Measurements from ENCODE around the gene DHRS2. TPM values are rescaled to one million over a fixed set of nuclear protein-coding genes. Genes with fewer than 3 reads are reported as not detected.
A peak's percentile ranks its signal among the peaks of the same experiment; 100 is the strongest.

The DHRS2 gene
- total and polyA plus RNA-seq, 2 of the 13 experiments (the other 11 are each of a cell fraction or from before 2014, with no cell fraction given), result 1,621 to 3,021 TPM

DNA sequence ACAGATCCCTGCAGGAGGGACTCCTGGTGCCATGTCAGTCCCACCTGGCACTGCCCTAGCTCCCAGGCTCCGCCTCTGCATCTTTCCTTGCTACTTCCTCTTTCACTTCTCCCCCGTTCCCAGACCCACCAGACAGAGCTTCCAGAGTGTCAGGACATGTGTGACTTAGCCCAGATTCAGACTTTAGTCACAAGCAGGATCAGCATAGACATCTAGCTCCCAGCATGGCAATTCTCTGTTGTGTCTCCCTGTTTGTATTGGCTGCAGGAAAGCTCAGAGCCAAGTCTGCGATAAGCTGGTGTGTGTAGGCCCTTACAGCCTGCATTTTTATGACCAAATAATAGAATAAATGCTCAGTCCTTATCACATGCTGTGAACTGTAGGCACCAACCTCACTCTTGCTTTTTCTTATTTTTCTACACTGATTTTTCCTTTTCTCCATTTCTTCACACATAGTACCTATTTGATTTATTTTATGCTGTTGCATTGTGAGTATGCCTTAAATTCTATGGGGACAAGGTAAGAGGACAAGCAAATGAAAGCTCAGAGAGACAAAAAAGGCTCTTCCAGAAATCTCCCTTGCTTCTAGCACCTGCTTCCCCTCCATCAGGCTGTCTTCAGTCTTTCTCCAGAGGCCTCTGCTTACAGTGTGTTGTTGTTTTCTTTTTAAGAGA lies 5.9 kb downstream of the DHRS2 start (continued):
- TF ChIP-seq MBD4 (IDR thresholded peaks at IDR 0.05; ENCODE audit: borderline replicate concordance, low read length), result no peak
- TF ChIP-seq ELF4 (CRISPR knock-in tag; IDR thresholded peaks at IDR 0.05; ENCODE audit: borderline replicate concordance), result no peak
- no peak for TF ChIP-seq ZNF205 (CRISPR knock-in tag; IDR thresholded peaks at IDR 0.05)
- TF ChIP-seq ZSCAN25 (CRISPR knock-in tag; IDR thresholded peaks at IDR 0.05), result no peak
- TF ChIP-seq, protein P1, sequence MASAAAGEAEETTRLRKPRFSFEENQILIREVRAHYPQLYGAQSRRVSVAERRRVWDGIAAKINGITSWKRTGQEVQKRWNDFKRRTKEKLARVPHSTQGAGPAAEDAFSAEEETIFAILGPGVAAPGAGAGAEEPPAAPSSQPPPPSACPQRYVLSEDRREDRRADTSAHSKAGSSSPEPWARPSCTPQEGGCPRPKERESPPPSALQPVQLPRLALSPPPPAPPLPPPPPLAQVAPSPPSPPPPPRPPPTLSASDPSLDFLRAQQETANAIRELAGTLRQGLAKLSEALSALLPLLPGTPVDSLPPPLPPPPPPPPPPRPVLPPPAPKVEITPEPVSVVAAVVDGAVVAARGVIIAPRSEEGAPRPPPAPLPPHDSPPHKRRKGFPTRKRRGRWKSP (CRISPR knock-in tag; IDR thresholded peaks at IDR 0.05), result no peak
- TF ChIP-seq, protein P2, sequence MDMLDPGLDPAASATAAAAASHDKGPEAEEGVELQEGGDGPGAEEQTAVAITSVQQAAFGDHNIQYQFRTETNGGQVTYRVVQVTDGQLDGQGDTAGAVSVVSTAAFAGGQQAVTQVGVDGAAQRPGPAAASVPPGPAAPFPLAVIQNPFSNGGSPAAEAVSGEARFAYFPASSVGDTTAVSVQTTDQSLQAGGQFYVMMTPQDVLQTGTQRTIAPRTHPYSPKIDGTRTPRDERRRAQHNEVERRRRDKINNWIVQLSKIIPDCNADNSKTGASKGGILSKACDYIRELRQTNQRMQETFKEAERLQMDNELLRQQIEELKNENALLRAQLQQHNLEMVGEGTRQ (IDR thresholded peaks at IDR 0.05; ENCODE audit: low read depth, low read length), result 0 out of 2 replicates have a peak, but pooled peaks have one; percentile 17
- TF ChIP-seq, protein P2 (CRISPR knock-in tag; IDR thresholded peaks at IDR 0.05; ENCODE audit: borderline replicate concordance), result no peak
- TF ChIP-seq ERF (CRISPR knock-in tag; IDR thresholded peaks at IDR 0.05), result no peak
- TF ChIP-seq ZC3H4 (CRISPR knock-in tag; IDR thresholded peaks at IDR 0.05; ENCODE audit: borderline replicate concordance), result peak; percentile 98
- TF ChIP-seq KDM3A (CRISPR knock-in tag; IDR thresholded peaks at IDR 0.05; ENCODE audit: low read depth), result no peak
- no peak for TF ChIP-seq ZNF883 (CRISPR knock-in tag; IDR thresholded peaks at IDR 0.05; ENCODE audit: not compliant biosample characterization)
- TF ChIP-seq, protein P3, sequence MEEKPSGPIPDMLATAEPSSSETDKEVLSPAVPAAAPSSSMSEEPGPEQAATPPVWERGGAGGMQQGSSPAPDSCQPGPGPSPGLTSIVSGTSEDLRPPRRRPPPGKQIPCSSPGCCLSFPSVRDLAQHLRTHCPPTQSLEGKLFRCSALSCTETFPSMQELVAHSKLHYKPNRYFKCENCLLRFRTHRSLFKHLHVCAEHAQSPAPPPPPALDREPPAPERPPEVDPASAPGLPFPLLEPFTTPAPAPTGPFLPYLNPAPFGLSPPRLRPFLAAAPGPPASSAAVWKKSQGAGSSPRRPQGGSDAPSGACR (CRISPR knock-in tag; IDR thresholded peaks at IDR 0.05), result 0 out of 2 replicates have a peak, but pooled peaks have one; percentile 9
- no peak; the same call in 1 of the 2 replicates for TF ChIP-seq MED13 (CRISPR knock-in tag; IDR thresholded peaks at IDR 0.05)
- no peak for TF ChIP-seq ZNF484 (CRISPR knock-in tag; IDR thresholded peaks at IDR 0.05; ENCODE audit: borderline replicate concordance, low read depth)
- TF ChIP-seq, protein P4, sequence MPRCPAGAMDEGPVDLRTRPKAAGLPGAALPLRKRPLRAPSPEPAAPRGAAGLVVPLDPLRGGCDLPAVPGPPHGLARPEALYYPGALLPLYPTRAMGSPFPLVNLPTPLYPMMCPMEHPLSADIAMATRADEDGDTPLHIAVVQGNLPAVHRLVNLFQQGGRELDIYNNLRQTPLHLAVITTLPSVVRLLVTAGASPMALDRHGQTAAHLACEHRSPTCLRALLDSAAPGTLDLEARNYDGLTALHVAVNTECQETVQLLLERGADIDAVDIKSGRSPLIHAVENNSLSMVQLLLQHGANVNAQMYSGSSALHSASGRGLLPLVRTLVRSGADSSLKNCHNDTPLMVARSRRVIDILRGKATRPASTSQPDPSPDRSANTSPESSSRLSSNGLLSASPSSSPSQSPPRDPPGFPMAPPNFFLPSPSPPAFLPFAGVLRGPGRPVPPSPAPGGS (CRISPR knock-in tag; IDR thresholded peaks at IDR 0.05), result no peak
- no peak for TF ChIP-seq REXO4 (CRISPR knock-in tag; IDR thresholded peaks at IDR 0.05; ENCODE audit: borderline replicate concordance)
- TF ChIP-seq, protein P5, sequence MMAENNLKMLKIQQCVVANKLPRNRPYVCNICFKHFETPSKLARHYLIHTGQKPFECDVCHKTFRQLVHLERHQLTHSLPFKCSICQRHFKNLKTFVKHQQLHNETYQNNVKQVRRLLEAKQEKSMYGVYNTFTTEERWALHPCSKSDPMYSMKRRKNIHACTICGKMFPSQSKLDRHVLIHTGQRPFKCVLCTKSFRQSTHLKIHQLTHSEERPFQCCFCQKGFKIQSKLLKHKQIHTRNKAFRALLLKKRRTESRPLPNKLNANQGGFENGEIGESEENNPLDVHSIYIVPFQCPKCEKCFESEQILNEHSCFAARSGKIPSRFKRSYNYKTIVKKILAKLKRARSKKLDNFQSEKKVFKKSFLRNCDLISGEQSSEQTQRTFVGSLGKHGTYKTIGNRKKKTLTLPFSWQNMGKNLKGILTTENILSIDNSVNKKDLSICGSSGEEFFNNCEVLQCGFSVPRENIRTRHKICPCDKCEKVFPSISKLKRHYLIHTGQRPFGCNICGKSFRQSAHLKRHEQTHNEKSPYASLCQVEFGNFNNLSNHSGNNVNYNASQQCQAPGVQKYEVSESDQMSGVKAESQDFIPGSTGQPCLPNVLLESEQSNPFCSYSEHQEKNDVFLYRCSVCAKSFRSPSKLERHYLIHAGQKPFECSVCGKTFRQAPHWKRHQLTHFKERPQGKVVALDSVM (CRISPR knock-in tag; IDR thresholded peaks at IDR 0.05), result no peak
- TF ChIP-seq TCF7 (IDR thresholded peaks at IDR 0.05; ENCODE audit: low read depth), result no peak
- TF ChIP-seq ZNF468 (CRISPR knock-in tag; IDR thresholded peaks at IDR 0.05), result no peak
- TF ChIP-seq, protein P6, sequence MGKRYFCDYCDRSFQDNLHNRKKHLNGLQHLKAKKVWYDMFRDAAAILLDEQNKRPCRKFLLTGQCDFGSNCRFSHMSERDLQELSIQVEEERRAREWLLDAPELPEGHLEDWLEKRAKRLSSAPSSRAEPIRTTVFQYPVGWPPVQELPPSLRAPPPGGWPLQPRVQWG (CRISPR knock-in tag; IDR thresholded peaks at IDR 0.05; ENCODE audit: borderline replicate concordance, low read depth), result no peak
- TF ChIP-seq ZNF33B (CRISPR knock-in tag; IDR thresholded peaks at IDR 0.05), result no peak
- no peak for TF ChIP-seq ZKSCAN5 (CRISPR knock-in tag; IDR thresholded peaks at IDR 0.05)

Data from HepG2 (cell line).